Non-pigmented ciliary epithelial cell (primary cell): Measurements from ENCODE around the gene ATOH8.

ENCODE experiments used
- DNase-seq: peaks from one replicate; pipeline ENCODE4 v3.0.0-alpha.2; 2010; ENCODE audit warnings: low read depth

The ATOH8 gene

GRCh38 chr2:85754313-85755095, 713 bp downstream of the ATOH8 start:
- no peak for DNase-seq

GRCh38 chr2:85755122-85756027, 1.6 kb downstream of the ATOH8 start:
- DNase-seq: no peak

- DNase-seq: no peak
Measured at GRCh38 chr2:85756195-85756594, 2.4 kb downstream of the ATOH8 start.

- DNase-seq: no peak
Measured at GRCh38 chr2:85756822-85757435, 3.1 kb downstream of the ATOH8 start.

DNA sequence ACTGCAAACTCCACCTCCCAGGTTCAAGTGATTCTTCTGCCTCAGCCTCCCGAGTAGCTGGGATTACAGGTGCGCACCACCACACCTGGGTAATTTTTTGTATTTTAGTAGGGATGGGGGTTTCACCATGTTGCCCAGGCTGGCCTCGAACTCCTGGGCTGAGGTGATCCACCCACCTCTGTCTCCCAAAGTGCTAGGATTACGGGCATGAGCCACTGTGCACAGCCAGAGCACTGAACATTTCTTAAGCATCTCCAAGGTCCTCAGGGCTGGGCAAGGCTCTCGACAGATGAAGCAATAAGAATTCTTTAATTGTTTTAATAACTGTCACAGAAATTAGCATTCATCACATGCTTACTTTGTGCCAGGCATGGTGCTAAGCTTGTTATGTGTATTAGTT, 4.1 kb downstream of the ATOH8 start:
- no peak for DNase-seq

GRCh38 chr2:85758361-85759256, 4.8 kb downstream of the ATOH8 start:
- DNase-seq: no peak

GRCh38 chr2:85759257-85759613, 5.4 kb downstream of the ATOH8 start:
- DNase-seq: no peak

- no peak for DNase-seq
Measured at GRCh38 chr2:85760371-85760770, 6.6 kb downstream of the ATOH8 start.

DNA sequence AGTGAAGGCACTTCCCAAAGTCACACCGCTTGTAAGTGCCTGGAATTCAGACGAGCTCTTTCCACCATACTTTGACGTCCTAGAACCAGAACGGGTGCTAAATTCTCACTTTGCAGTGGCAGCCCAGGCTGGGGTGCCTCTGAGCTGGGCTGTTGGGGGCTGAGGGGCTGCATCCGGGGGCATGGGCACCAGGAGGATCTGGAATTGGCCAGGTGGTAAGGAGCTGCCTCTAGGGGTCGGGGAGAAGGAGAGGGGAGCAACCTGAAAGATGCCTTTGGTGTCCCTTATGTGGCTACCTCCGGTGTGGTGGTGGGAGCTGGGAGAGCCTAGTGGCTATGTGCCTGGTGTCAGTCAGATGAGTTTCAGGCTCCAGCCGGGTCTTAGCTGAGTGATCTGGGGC, 7.1 kb downstream of the ATOH8 start:
- no peak for DNase-seq

- no peak for DNase-seq
Measured at GRCh38 chr2:85761512-85761944, 7.7 kb downstream of the ATOH8 start.

DNA sequence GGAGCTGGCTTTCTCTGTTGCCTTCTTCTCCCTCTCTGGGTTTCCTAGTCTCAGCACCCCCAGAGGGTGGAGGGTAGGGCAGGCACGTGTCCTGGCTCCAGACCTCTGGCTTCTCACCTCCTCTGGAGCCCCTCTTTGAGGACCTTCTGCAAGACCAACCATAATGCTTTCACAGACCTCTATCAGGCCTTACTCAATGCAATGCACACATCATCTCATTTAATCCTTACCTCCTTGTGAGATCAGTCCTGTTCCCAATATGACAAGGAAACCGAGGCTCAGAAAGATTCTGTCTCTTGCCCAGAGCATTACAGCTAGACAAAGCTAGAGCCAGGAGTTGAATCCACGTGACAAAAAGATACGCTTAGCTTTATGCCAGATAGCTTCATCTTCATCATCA, 8.2 kb downstream of the ATOH8 start:
- no peak for DNase-seq

DNA sequence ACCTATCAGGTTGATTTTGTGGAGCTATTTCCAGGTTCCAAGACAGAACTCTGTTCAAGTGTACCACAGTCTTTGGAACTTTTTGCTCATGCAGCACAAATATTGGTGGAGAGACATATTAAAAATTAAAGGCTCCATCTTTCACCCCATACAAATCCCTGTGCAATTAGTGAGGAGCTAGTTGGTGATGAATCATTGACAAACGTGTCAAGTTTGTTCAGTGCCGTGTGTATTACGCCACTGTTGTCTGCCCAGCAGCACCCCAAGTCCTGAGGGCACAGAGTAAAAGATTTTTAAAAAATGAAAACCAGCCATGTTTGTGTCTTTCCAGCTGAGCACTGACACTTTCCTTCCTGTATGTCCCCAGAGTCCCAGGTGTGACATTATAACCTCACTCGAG, 9.3 kb downstream of the ATOH8 start:
- DNase-seq: no peak

DNA sequence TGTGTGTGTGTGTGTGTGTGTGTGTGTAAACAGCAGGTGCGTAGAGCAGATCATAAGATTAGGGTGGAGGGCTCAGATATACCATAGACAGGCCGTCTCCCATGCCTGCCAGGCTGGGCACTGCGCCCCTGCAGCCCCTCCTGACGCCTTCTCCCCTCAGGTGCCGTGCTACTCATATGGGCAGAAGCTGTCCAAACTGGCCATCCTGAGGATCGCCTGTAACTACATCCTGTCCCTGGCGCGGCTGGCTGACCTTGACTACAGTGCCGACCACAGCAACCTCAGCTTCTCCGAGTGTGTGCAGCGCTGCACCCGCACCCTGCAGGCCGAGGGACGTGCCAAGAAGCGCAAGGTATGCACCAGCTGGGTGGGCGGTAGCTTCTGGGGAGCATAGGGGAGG, 10.0 kb downstream of the ATOH8 start:
- DNase-seq: no peak

GRCh38 chr2:85765081-85765731, 11.4 kb downstream of the ATOH8 start:
- no peak for DNase-seq

DNA sequence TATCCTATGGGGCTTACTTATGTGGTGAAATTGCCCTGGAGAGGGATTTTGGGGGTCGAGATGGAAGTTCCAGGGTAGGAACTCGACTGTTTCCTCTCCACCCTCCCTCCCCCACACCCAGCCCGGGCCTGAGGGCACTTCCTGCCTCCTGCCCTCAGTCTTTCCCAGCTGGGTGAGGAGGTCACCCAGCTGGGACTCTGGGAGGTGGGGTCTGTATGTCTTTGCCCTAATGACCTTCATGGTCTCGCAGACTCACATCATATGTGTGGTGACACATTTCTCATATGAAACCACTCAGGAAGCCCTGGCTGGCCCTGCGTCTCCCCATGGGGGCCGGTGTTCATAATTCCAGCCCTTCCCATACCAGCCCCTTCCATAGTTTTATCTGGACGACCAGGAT, 12.4 kb downstream of the ATOH8 start:
- DNase-seq: no peak

GRCh38 chr2:85767803-85768665, 14.2 kb downstream of the ATOH8 start:
- no peak for DNase-seq

DNA sequence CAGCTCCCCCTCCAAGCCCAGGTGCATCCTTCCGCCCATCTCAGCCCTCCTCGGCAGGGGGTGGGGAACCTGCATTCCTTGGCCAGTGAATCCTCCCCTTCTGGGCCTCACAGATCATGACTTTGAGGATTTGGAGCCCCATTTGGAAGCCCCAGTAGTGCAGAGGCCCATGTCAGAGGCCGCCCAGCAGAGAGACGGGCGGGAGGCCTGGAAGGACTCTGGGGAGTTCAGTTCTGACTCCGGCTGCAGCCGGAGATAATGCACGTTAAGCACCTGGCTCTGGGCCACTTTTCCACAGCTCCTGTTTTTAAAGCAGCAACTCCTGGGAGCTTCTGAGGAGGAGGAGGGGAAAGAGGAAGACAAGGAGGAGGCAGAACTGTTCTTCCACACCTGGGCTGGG, 14.9 kb downstream of the ATOH8 start:
- DNase-seq: no peak

DNA sequence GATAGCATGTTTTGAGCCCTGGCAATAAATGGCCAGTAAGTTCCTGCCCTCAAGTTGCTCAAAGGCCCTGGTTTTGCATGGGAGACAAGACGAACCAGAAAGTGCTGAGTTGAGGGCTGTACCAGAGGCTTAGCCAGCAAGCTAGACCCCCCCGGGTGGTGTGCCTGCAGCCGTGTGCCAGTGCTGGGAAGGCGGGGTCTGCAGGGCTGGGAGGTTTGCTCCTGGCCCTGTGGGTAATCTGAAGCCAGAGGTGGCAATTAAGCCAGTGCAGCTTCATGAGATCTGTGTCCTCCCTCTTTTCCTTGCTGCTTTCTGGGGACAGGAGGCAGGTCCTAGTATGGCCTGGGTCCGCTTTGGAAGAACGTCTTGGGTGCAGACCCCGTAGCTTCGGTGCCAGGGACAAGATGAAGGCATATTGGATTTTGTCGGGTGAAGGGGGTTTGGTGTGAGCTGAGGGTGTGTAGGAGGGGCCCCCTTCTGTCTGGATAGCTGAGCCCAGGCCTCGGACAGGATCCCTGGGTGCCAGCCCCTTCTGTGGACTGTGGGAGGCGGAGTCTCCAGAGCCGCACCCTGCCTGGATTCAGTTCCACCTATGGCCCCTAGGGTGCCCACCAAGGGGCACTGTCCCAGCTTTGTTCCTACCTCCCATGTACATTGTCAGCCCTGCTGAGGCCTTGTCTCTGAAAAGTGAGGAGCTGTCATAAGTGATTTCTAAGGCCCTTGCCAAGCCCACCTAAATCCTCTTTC, 15.6 kb downstream of the ATOH8 start:
- no peak for DNase-seq

- DNase-seq: no peak
Measured at GRCh38 chr2:85769983-85770362, 16.2 kb downstream of the ATOH8 start.

DNA sequence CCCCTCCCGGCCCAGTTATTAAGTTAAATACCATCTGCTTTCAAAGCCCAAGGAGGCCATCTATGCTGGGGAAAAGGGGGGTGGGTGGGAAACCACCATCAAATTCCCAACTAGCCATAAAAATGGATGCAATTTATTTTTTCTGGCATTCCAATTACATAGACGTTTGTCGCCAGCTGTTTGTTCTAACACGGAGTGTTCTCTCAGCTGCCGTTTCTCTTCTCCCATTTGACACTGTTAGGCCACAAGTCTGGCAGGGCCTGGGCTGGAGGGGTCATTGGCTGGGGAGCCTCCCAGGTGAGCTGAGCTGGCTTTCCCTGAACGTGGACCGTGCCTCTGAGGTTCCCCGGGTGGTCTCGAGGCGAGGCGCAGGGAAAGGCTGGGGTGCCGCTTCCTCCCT, 16.6 kb downstream of the ATOH8 start:
- DNase-seq: no peak
